A172 (cell line): ENCODE measurements around the gene EP300. TPM values are rescaled to one million over a fixed set of nuclear protein-coding genes. Genes with fewer than 3 reads are reported as not detected.
"Not testable (repeated sequence)": the region's sequence is repeated elsewhere in the genome, so short reads cannot be mapped to it uniquely, and the experiment has no call there.

ENCODE experiments used
- DNase-seq: peaks from one replicate; pipeline ENCODE4 v3.0.0-alpha.2; 2015; ENCODE audit warnings: low spot score
- total RNA-seq: library from RNA; depleted of rRNA; stranded (reverse); fragments of >200 nt; shearing (Covaris generic); gene quantifications from 2 replicates; pipeline ENCODE4 v1.2.3, GENCODE V29; 2014

The EP300 gene
- total RNA-seq, 1 experiment from 2014 or later = 8.1 TPM

GRCh38 chr22:41147722-41148121 lies 55.3 kb downstream of the EP300 start:
- DNase-seq = no peak

DNA sequence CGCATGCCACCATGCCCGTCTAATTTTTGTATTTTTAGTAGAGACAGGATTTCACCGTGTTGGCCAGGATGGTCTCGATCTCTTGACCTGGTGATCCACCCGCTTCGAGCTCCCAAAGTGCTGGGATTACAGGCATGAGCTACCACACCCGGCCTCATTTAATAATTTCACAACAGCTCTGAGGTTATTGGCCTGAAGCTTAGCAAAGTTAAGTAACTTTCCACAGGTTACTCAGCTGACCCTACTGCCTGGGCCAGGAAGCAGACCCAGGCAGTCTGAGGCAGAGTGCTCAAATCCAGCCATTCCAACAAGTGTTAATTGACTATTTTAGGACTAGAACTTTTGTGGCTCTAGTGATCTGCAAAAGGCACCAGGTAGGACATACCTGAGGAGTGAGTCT lies 60.5 kb downstream of the EP300 start:
- DNase-seq = no peak

GRCh38 chr22:41157083-41157482 lies 64.7 kb downstream of the EP300 start:
- no peak for DNase-seq

- no peak for DNase-seq
Observed at GRCh38 chr22:41169157-41169556, 76.8 kb downstream of the EP300 start.

DNA sequence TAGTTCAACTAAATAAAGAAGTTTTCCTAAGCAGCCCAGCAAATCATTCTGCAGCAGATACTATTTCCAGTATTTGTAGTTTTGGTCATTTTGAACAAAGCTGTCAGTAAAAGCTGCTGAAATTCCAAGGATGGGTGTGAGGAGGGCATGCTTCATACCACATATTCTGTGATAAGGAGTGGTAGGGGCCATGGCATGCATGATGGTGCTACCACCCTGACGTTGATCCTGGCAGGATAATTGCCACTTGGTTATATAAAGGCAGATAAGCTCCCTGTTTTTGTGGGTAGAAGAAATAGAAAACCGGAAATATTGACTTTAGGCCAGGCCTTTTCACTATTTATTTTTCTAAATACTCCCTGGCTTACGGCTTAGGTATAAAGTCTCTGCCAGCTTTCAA lies 79.6 kb downstream of the EP300 start:
- no peak for DNase-seq

- no peak for DNase-seq
Observed at GRCh38 chr22:41175546-41175945, 83.2 kb downstream of the EP300 start.

GRCh38 chr22:41177040-41177621 lies 84.7 kb downstream of the EP300 start:
- no peak for DNase-seq

DNA sequence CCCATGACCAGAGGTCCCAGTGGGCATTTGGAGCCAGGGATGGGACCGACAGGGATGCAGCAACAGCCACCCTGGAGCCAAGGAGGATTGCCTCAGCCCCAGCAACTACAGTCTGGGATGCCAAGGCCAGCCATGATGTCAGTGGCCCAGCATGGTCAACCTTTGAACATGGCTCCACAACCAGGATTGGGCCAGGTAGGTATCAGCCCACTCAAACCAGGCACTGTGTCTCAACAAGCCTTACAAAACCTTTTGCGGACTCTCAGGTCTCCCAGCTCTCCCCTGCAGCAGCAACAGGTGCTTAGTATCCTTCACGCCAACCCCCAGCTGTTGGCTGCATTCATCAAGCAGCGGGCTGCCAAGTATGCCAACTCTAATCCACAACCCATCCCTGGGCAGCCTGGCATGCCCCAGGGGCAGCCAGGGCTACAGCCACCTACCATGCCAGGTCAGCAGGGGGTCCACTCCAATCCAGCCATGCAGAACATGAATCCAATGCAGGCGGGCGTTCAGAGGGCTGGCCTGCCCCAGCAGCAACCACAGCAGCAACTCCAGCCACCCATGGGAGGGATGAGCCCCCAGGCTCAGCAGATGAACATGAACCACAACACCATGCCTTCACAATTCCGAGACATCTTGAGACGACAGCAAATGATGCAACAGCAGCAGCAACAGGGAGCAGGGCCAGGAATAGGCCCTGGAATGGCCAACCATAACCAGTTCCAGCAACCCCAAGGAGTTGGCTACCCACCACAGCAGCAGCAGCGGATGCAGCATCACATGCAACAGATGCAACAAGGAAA lies 85.4 kb downstream of the EP300 start:
- DNase-seq = no peak

- no peak for DNase-seq
Observed at GRCh38 chr22:41178425-41178975, 86.1 kb downstream of the EP300 start.

- not testable (repeated sequence) for DNase-seq
Observed at GRCh38 chr22:41180362-41180761, 88.0 kb downstream of the EP300 start.

GRCh38 chr22:41180926-41181325 lies 88.5 kb downstream of the EP300 start:
- no peak for DNase-seq

- peak; percentile 46 for DNase-seq
Observed at GRCh38 chr22:41181349-41182241, 89.2 kb downstream of the EP300 start.

DNA sequence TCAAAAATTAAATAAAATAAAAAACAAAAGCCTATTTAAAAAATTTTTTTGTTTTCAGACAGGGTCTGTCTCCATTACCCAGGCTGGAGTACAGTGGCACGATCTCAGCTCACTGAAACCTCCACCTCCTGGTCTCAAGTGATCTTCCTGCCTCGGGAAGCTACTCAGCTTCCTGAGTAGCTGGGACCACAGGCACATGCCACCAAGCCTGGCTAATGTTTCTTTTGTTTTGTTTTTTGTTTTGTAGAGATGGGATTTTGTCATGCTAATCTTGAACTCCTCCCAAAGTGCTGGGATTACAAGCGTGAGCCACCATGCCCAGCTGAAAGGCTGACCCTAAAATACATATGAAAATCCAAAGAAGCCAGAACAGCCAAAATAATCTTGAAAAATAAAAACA lies 92.3 kb downstream of the EP300 start:
- DNase-seq = no peak

DNA sequence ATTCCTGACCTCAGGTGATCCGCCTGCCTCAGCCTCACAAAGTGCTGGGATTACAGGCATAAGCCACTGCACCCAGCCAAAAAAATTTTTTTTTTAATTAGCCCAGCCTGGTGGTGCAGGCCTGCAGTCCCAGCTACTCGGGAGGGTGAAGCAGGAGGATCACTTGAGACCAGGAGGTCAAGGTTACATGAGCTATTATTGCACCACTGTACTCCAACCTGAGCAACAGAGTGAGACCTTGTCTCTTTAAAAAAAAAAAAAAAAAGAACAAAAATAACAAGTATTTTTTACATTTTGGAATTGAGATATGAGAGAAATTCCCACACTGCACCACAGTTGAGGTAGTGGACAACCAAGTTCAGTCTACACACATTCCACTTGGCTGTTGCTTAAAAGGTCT lies 99.1 kb downstream of the EP300 start:
- no peak for DNase-seq

GRCh38 chr22:41193829-41194228 lies 101.4 kb downstream of the EP300 start:
- no peak for DNase-seq

GRCh38 chr22:41197038-41197972 lies 104.9 kb downstream of the EP300 start:
- peak; percentile 18 for DNase-seq

DNA sequence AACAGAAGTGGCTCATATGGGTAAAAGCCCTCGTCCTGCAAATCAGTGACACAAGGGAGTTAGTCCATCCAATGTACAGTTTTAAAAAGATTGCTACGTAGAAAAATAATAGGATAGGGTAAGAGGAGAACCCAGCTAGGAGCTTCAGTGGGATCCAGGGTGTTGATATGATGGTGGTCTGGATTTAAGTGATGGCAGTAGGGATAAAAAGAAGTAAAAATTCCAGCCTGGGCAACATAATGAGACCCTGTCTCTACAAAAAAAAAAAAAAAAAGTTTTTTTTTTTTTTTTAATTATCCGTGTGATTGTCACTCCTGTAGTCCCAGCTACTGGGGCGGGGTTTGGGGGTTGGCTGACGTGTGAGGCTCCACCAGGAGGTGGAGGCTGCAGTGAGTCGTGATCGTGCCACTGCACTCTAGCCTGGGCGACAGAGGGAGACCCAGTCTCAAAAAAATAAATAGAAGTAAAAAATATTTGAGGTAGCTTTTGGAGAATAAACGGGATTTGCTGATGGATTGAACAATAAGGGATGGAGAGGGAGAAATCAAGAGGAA lies 105.7 kb downstream of the EP300 start:
- peak; percentile 26 for DNase-seq

DNA sequence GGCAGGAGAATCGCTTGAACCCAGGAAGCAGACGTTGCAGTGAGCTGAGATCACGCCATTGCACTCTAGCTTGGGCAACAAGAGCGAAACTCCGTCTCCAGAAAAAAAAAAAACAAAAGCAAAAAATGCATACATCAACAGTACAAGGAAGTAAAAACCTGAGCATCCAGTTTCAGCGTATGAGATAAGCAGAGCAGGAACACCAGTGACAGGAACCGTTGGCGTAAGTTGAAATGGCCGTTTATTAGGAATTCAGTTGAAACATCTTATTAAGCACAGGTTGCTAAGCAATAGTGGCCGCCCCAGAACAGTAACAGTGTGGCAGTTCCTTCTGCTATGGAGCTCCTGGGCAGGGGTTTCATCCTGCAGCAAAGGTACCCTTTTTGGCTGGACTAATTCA lies 108.7 kb downstream of the EP300 start:
- DNase-seq = no peak

DNA sequence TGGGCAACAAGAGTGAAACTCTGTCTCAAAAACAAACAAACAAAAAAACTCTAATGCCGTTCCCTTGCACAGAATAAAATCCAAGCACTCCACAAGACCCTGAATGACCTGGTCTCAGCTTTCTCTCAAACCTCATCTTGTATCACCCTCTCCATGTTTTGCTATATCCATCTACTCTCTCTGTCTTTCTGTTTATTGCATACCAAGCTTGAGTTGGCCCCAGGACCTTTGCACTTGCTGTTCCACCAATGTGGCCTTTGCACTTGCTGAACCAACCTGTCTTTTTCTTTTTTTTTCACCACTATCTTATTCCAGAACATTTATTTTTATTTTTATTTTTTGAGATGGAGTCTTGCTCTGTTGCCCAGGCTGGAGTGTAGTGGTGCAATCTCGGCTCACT lies 110.7 kb downstream of the EP300 start:
- no peak for DNase-seq

DNA sequence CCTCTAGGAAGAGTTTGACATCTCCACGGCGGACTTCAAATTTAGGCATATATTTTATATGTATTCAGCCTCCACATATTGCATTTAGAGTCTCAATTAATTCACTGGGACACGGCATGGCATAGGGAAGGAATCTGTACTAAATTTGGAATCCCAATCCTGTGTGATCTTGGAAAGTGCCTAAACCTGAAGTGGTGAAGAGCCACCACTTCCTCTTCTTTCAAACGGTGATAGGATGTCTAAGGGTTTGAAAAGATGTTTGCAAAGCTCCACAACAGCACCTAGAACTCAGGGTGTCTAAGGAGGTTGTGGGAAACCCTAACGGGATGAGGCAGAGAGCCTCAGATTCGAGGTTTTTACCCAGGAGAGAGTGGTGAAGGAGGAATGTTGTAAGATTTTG lies 111.7 kb downstream of the EP300 start:
- DNase-seq = no peak
